Measurements from ENCODE around the gene HRK. TPM values are rescaled to one million over a fixed set of nuclear protein-coding genes. Genes with fewer than 3 reads are reported as not detected.

HRK gene
- total and polyA plus RNA-seq, 2 of the 8 experiments (the other 6 are each of a cell fraction or from before 2014, with no cell fraction given): 1.6 to 2.7 TPM

- Histone ChIP-seq H2BK120ac (replicated peaks; ENCODE audit: low read depth, low read length) (no peak overlapping the region), H3K79me2 (ENCODE audit: control insufficient read depth in 1 of 2, insufficient read depth in 2 of 2, low read length in 2 of 2) (no peaks in the 10 kb centered on the region), H4K5ac (ENCODE audit: insufficient read length, low read depth, low read length) (no peak overlapping the region), H2AK5ac (ENCODE audit: low read depth, low read length) (no peak overlapping the region), H3K36me3 (ENCODE audit: control insufficient read depth in 2 of 4, insufficient read depth in 4 of 4, low read length in 3 of 4) (no peaks in the 10 kb centered on the region), H3K23ac (ENCODE audit: insufficient read length) (no peak overlapping the region), H3K4me2 (ENCODE audit: insufficient read depth in 1 of 2, low read depth in 2 of 2, low read length in 2 of 2) (no peak overlapping the region), H2BK5ac (ENCODE audit: low read depth, low read length) (no peak overlapping the region), H3K9me3 (ENCODE audit: insufficient read depth in 2 of 2, low read depth in 1 of 2, low read length in 1 of 2) (no peaks in the 10 kb centered on the region), H2AFZ (ENCODE audit: low read length) (no peak overlapping the region), H3K9ac (replicated peaks in 1 of 4; ENCODE audit: extremely low read depth in 1 of 4, low read depth in 3 of 4, low read length in 3 of 4) (no peak overlapping the region), H3K4me1 (replicated peaks in 1 of 4; ENCODE audit: control insufficient read depth in 3 of 4, insufficient read depth in 4 of 4, low read length in 3 of 4) (no peaks in the 10 kb centered on the region; a peak in 1 of 7 replicates), H3K4me3 (ENCODE audit: extremely low read depth in 1 of 4, insufficient read depth in 2 of 4, low read depth in 3 of 4, low read length in 4 of 4) (no peak overlapping the region), H4K91ac (replicated peaks; ENCODE audit: insufficient read length, low read length) (no peak overlapping the region), H3K56ac (replicated peaks; ENCODE audit: insufficient read length, low read depth, low read length) (no peak overlapping the region), H3K79me1 (ENCODE audit: low read depth, low read length) (no peaks in the 10 kb centered on the region), H3K18ac (ENCODE audit: extremely low read depth, low read length) (no peak overlapping the region), H4K8ac (ENCODE audit: extremely low read depth, insufficient read depth, low read length) (no peak overlapping the region), H2BK12ac (ENCODE audit: low read depth, low read length) (no peak overlapping the region), H3K14ac (ENCODE audit: insufficient read length) (no peak overlapping the region), H3K23me2 (ENCODE audit: low read depth, low read length) (no peaks in the 10 kb centered on the region), H4K20me1 (replicated peaks in 1 of 2; ENCODE audit: control insufficient read depth in 1 of 2, insufficient read depth in 2 of 2, low read length in 2 of 2) (no peaks in the 10 kb centered on the region), H2BK15ac (ENCODE audit: low read length) (no peak overlapping the region), H3K27ac (ENCODE audit: low read depth, low read length) (no peak overlapping the region), H3K4ac (replicated peaks; ENCODE audit: insufficient read length, low read depth, low read length) (no peak overlapping the region), H3K27me3 (replicated peaks in 1 of 4; ENCODE audit: control insufficient read depth in 3 of 4, extremely low read depth in 1 of 4, insufficient read depth in 3 of 4, low read length in 3 of 4) (no peaks in the 10 kb centered on the region), H2BK20ac (ENCODE audit: low read length) (no peak overlapping the region)
- ChIA-PET CTCF (ENCODE audit: partially characterized antibody) (interaction anchor here (0.6 to 1.3 kb wide), 3 partner anchors 22 to 55 kb away, joined by 3 read pairs; no protein-coding TSS in a partner anchor), POLR2A (ENCODE audit: partially characterized antibody) (interaction anchor here (1.7 kb wide), 1 partner anchor 22 kb away, joined by 5 read pairs; no protein-coding TSS in a partner anchor)
- TF ChIP-seq TBP (IDR thresholded peaks at IDR 0.05; ENCODE audit: low read depth, low read length): peak; percentile 90
- TF ChIP-seq EGR1 (IDR thresholded peaks at IDR 0.05; ENCODE audit: borderline replicate concordance, low read depth, low read length): no peak
- TF ChIP-seq SIRT6 (IDR thresholded peaks at IDR 0.05; ENCODE audit: low read length): no peak
- no peak for TF ChIP-seq SP1 (IDR thresholded peaks at IDR 0.05; ENCODE audit: low read depth, low read length)
- no peak for TF ChIP-seq GTF2F1 (IDR thresholded peaks at IDR 0.05; ENCODE audit: borderline replicate concordance, low read depth, low read length)
- DNase-seq (ENCODE audit: low read depth in 1 of 2, low spot score in 2 of 2) (no peak), FAIRE-seq (no peak)
- 75% methylated on average over 4 of the region's 4 CpGs; no CpG with 5 or more reads in 1 of the 2 experiments for WGBS, 2 experiments (ENCODE audit: extremely low coverage in 1 of 2, insufficient coverage in 1 of 2, insufficient read length in 1 of 2, insufficient replicate concordance in 2 of 2, low coverage in 1 of 2, low lambda C conversion rate in 2 of 2, missing lambda C conversion rate in 1 of 2)
Measured at GRCh38 chr12:116903818-116904217, 22.6 kb upstream of the HRK start.
